SU-DHL-6 (cell line): ENCODE results near the gene HOXD11.

ENCODE experiments used
- H2AFZ ChIP-seq: fragments of 200-600 bp; sonication (generic); 2 replicates; pipeline ENCODE4 v1.6.1; 2014; ENCODE audit warnings: low read depth, mild to moderate bottlenecking, moderate library complexity, mixed read lengths, antibody characterized with exemption, low read length; ENCODE audit not compliant: severe bottlenecking
- H3F3A ChIP-seq: fragments of 200-600 bp; shearing (Covaris generic); 2 replicates; pipeline ENCODE4 v1.6.0; 2016; ENCODE audit warnings: antibody characterized with exemption, mild to moderate bottlenecking; ENCODE audit not compliant: insufficient read depth
- H3K27ac ChIP-seq: fragments of 200-600 bp; sonication (generic); 2 replicates; pipeline ENCODE4 v1.5.1; 2016; ENCODE audit warnings: low read depth, mild to moderate bottlenecking, low read length, moderate library complexity, mixed read lengths
- H3K27me3 ChIP-seq: fragments of 200-600 bp; sonication (generic), shearing (Covaris generic); 2 replicates; pipeline ENCODE4 v1.6.0; 2014; ENCODE audit warnings: mild to moderate bottlenecking, low read length
- H3K36me3 ChIP-seq: fragments of 200-600 bp; sonication (generic); 2 replicates; pipeline ENCODE4 v1.6.1; 2014; ENCODE audit warnings: mild to moderate bottlenecking, low read length, mixed read lengths
- H3K4me2 ChIP-seq: fragments of 300-600, 200-600 bp; shearing (Covaris generic), sonication (generic); 2 replicates; pipeline ENCODE4 v1.6.0; 2014; ENCODE audit warnings: low read length, low read depth, mild to moderate bottlenecking; ENCODE audit not compliant: poor library complexity, severe bottlenecking
- H3K4me3 ChIP-seq: fragments of 200-600 bp; sonication (generic); 2 replicates; pipeline ENCODE4 v1.5.1; 2014; ENCODE audit warnings: antibody characterized with exemption, low read length, mild to moderate bottlenecking, mixed read lengths; ENCODE audit not compliant: insufficient read depth, poor library complexity, severe bottlenecking
- H3K79me2 ChIP-seq: fragments of 200-600 bp; sonication (generic); 2 replicates; pipeline ENCODE4 v1.6.1; 2014; ENCODE audit warnings: mild to moderate bottlenecking, low read length, moderate library complexity; ENCODE audit not compliant: insufficient read depth
- H3K9ac ChIP-seq: fragments of 200-600 bp; sonication (generic); 2 replicates; pipeline ENCODE4 v1.7.0; 2014; ENCODE audit warnings: mild to moderate bottlenecking, low read length
- H3K9me2 ChIP-seq: fragments of 200-600 bp; sonication (generic); replicated peaks from 2 replicates; pipeline ENCODE4 v1.6.1; 2014; ENCODE audit warnings: low read length; ENCODE audit not compliant: insufficient read depth
- H3K9me3 ChIP-seq: fragments of 200-600 bp; sonication (generic); 2 replicates; pipeline ENCODE4 v1.6.1; 2014; ENCODE audit warnings: low read length, mixed read lengths; ENCODE audit not compliant: insufficient read depth
- H4K20me1 ChIP-seq: fragments of 200-600 bp; sonication (generic); 2 replicates; pipeline ENCODE4 v1.6.1; 2014; ENCODE audit warnings: low read depth, mild to moderate bottlenecking, antibody characterized with exemption, low read length, moderate library complexity, mixed read lengths
- EZH2phosphoT487 ChIP-seq: fragments of 200-600 bp; sonication (generic), shearing (Covaris generic); conservative IDR thresholded peaks from 2 replicates; pipeline ENCODE4 v1.6.1; 2018; ENCODE audit warnings: mild to moderate bottlenecking, antibody characterized with exemption, low read length, moderate library complexity, mixed read lengths
- TF ChIP-seq, protein P1 (sequence below): fragments of 200-600 bp; sonication (generic); IDR thresholded peaks from one replicate; pipeline ENCODE4 v1.5.1; 2017; ENCODE audit warnings: antibody characterized with exemption, mild to moderate bottlenecking, low read length, moderate library complexity; ENCODE audit not compliant: insufficient read depth, poor library complexity, severe bottlenecking

HOXD11 gene

DNA sequence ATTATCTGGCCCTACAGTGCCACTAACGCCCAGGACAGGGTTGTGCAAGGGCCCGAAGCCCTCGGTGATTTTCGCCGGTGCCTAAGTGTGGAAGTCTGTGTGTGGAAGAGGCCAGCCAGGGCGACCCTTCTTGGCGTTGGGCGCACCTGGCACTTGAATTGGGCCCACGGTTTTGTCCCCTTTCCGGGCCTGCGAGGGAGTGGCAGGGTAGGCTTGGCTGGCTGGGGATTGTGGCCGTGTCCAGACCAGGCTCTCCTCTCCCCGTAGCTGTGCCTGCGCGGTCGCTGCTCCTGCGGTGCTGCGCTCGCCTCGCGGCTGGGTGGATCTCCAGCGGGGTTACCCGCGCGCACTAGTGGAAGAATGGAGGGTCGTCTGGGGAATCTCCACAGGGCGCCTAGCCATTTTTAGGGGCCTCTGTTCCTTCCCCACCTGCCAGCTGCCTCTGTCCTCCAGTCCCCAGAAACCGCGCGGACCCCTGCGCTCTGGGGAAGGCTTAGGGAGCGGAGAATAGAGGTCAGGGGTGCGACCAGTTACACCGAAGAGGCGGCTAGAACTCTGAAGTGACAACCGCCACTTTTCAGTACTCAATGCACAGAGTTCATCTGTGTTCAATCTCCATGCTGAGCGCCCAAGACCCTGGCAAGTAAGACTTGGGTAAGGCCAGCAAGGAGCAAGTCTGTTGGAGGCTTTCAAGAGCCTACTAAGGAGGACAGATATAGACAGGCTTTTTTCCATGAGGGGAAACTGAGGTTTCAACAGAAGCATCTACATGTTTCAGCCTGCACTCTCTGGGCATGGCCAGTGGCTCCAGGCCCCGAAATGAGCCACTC lies 39.3 kb upstream of the HOXD11 start:
- Histone ChIP-seq H3K27me3 (no peaks in the 10 kb centered on the region), H2AFZ (no peak overlapping the region), H3K4me3 (no peak overlapping the region), H4K20me1 (no peaks in the 10 kb centered on the region), H3K9ac (no peak overlapping the region), H3K27ac (no peak overlapping the region), H3F3A (no peaks in the 10 kb centered on the region), H3K36me3 (no peaks in the 10 kb centered on the region), H3K9me3 (no peaks in the 10 kb centered on the region), H3K4me2 (no peak overlapping the region), H3K79me2 (no peaks in the 10 kb centered on the region), H3K9me2 (no peaks in the 10 kb centered on the region)
- TF ChIP-seq, protein P1, sequence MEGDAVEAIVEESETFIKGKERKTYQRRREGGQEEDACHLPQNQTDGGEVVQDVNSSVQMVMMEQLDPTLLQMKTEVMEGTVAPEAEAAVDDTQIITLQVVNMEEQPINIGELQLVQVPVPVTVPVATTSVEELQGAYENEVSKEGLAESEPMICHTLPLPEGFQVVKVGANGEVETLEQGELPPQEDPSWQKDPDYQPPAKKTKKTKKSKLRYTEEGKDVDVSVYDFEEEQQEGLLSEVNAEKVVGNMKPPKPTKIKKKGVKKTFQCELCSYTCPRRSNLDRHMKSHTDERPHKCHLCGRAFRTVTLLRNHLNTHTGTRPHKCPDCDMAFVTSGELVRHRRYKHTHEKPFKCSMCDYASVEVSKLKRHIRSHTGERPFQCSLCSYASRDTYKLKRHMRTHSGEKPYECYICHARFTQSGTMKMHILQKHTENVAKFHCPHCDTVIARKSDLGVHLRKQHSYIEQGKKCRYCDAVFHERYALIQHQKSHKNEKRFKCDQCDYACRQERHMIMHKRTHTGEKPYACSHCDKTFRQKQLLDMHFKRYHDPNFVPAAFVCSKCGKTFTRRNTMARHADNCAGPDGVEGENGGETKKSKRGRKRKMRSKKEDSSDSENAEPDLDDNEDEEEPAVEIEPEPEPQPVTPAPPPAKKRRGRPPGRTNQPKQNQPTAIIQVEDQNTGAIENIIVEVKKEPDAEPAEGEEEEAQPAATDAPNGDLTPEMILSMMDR = no peak
- no peak for TF ChIP-seq EZH2phosphoT487

DNA sequence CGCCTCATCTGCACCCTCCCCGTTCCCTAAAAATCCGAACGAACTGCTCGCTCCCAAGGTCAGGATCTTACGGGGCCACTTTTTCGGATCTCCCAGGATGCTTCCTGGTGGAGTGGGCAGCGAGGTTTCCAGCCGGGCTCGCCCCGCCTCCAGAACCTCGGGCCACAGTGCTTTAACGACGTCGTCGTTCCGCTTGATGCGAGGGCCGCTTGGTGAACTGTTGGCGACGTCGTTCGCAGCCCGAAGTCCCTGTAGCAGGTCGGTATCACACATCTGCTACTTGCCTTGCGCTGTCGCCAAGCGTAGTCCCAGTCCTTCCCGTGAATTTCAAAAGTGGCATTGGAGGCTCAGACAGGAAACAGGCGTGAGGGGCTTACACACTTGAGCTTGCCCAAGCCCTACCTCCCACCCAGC lies 38.7 kb upstream of the HOXD11 start:
- Histone ChIP-seq H3K9ac (no peak overlapping the region), H3K9me3 (no peaks in the 10 kb centered on the region), H3K36me3 (no peaks in the 10 kb centered on the region), H3K4me2 (no peak overlapping the region), H3K4me3 (no peak overlapping the region), H3K79me2 (no peaks in the 10 kb centered on the region), H3K27me3 (no peaks in the 10 kb centered on the region), H2AFZ (no peak overlapping the region), H3K9me2 (no peaks in the 10 kb centered on the region), H3F3A (no peaks in the 10 kb centered on the region), H4K20me1 (no peaks in the 10 kb centered on the region), H3K27ac (no peak overlapping the region)
- TF ChIP-seq, protein P1 = no peak
- no peak for TF ChIP-seq EZH2phosphoT487

DNA sequence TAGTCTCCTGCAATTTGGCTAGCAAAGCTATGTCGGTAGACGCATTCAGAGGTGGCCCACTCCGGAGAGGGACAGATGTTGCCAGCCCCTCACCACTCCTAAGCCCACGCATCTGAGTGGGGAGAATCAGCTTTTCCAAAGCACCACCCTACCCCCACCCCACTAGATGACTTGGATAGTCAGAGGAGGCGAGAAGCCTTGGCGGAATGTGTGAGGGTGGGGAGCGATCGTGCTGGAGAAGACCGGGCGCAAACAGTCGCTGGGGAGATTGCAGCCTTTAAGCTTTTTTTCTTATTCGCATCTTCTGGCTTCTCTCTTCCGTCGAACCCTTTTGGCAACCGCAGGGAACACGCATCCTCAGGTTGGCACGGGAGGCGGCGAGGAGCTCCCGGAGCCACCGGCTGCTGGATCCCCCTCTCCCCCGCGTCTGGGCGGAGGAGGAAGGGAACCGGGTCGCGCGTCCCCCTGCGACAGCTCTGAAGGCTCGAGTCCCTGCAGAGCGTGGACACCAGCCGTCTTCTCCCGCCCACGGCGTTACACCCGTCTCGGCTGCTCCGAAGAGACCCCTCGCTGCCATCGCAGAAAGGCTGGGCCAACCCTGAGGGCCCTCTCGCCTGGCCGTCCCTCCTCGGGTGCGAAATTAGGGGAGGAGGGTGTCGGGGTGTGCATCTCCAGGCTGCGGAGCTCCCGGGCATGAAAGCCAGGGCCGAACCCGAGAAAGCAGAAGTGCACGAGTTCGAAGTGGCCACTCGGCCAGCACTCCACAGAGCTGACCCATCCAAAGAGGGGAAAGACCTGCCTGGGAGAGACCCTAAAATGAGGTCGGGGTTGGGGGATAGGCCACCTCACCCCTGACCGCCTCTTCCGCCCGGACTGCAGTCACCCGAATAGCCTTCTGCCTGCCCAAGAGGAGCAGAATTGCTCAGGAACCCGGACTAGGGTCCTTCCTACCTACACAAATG lies 35.5 kb upstream of the HOXD11 start:
- H3K9me3 ChIP-seq = no peaks in the 10 kb centered on the region
- no peak overlapping the region for H3K4me3 ChIP-seq
- H3K27ac ChIP-seq = no peak overlapping the region
- H3F3A ChIP-seq = no peaks in the 10 kb centered on the region
- H3K9ac ChIP-seq = no peak overlapping the region
- H3K27me3 ChIP-seq = no peaks in the 10 kb centered on the region
- H3K4me2 ChIP-seq = no peak overlapping the region
- H4K20me1 ChIP-seq = no peaks in the 10 kb centered on the region
- H3K36me3 ChIP-seq = no peaks in the 10 kb centered on the region
- no peak overlapping the region for H2AFZ ChIP-seq
- no peaks in the 10 kb centered on the region for H3K79me2 ChIP-seq
- no peaks in the 10 kb centered on the region for H3K9me2 ChIP-seq
- no peak for TF ChIP-seq EZH2phosphoT487
- TF ChIP-seq, protein P1 = no peak
